HG02840 (cell line): ENCODE data around the gene KRTAP29-1.
"Not testable (repeated sequence)": the region's sequence is repeated elsewhere in the genome, so short reads cannot be mapped to it uniquely, and the experiment has no call there.

Experiments used
- ATAC-seq: cut with Tn5 transposase; IDR thresholded peaks from one replicate; pipeline ENCODE4 v1.9.1; 2021; ENCODE audit warnings: mild to moderate bottlenecking, moderate library complexity, moderate number of reproducible peaks; ENCODE audit not compliant: unreplicated experiment, low FRiP score

The KRTAP29-1 gene

DNA sequence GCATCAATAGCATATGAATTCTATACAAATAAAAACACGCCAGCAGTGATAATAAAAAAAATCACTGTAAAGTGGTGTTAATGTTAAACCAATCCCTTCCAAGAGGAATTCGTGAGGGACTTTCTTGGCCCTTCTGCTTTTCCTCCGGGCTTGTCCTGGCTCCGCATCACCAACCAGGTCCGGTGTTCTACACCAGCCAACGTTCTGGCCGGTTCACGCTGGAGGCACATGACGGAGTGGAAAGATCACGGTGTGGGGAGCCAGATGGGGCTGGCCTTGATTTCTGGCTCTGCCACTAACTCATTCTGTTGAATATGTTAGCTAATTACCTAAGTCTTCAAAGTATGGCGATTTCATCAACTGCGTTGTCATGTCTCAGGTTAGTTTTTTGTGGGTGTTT, 1.4 kb upstream of the KRTAP29-1 start:
- no peak for ATAC-seq

DNA sequence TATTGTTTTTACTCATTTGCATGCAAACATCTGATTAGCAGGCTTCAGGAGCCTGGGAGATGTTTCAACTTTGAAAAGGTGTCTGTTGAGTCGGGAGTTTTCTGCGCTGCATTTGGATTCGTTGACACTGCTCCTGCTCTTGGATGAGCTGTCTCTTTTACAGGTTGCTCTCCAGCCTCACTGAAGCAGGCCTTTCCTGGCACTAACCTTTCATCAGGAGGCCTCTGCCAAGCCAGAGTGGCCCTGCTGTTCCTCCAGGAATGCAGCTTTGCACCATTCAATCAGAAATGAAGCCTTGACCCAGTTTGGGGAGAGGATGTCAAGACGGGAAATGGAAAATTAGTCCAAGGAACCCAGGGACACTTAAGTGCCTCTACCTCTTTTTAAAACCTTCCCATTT, 330 bp upstream of the KRTAP29-1 start:
- ATAC-seq, result no peak

GRCh38 chr17:41301204-41301790, 1.4 kb downstream of the KRTAP29-1 start:
- ATAC-seq, result no peak

DNA sequence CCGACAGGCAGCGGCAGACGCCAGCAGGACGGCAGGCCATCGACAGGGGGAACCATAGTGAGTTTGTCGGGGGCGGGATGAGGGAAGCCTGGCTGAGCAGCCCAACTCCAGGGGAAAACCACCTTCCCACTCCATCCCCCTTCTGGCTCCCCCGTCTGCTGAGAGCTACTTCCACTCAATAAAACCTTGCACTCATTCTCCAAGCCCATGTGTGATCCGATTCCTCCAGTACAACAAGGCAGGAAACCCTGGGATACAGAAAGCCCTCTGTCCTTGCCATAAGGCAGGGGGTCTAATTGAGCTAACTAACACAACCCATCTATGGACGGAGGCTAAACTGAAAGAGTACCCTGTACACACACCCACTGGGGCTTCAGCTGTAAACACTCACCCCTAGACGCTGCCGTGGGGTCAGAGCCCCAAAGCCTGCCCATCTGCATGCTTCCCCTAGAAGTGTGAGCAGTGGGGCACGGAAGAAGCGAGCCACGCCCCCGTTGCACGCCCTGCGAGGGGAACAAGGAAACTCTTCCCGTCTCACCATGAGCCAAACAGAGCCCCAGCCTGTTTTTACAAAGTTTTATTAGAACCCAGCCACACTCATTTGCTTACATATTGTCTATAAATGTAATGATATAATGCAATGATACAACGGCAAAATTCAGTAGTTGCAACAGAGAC, 4.1 kb downstream of the KRTAP29-1 start:
- ATAC-seq, result no peak

GRCh38 chr17:41296846-41297245, 5.8 kb downstream of the KRTAP29-1 start:
- no peak for ATAC-seq

GRCh38 chr17:41294016-41294415, 8.6 kb downstream of the KRTAP29-1 start:
- ATAC-seq, result no peak

- ATAC-seq, result no peak
Observed at GRCh38 chr17:41287050-41287449, 15.6 kb downstream of the KRTAP29-1 start.

DNA sequence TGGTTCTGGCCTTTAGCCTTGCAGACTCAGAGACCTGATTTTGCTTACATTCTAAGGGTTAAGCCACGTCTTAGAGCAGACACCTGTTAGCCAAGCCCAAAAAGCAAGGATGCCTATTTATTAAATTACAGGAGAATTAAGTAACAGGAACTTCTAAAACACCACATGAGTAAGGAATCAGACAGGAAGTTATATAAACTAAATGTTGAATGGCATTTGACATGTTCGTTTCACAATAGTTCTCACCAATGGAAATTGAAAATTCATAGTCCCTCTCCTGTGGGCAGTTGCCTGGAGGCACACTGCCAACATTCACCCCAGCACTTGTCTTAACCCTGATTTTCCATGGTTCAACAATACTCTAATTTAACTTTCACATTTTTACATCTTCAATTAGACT, 18.1 kb downstream of the KRTAP29-1 start:
- no peak for ATAC-seq

DNA sequence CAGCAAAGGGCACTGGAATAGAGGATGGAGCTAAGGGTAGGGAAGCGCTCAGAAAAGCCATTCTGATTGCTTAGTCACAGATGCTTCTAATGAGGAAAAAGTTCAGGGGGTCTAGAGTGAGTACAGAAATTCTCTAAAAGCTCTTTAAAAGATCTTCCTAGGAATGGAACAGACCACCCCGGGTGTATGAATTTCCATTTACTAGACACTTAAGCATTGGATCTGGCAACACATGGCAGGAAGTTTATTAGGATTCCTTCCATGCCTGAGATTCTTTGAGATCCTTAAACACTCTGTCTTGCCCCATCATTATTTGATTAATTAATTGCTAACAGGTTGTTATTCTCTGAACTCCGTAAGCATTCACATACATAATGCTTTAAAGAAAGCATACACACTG, 18.6 kb downstream of the KRTAP29-1 start:
- no peak for ATAC-seq

DNA sequence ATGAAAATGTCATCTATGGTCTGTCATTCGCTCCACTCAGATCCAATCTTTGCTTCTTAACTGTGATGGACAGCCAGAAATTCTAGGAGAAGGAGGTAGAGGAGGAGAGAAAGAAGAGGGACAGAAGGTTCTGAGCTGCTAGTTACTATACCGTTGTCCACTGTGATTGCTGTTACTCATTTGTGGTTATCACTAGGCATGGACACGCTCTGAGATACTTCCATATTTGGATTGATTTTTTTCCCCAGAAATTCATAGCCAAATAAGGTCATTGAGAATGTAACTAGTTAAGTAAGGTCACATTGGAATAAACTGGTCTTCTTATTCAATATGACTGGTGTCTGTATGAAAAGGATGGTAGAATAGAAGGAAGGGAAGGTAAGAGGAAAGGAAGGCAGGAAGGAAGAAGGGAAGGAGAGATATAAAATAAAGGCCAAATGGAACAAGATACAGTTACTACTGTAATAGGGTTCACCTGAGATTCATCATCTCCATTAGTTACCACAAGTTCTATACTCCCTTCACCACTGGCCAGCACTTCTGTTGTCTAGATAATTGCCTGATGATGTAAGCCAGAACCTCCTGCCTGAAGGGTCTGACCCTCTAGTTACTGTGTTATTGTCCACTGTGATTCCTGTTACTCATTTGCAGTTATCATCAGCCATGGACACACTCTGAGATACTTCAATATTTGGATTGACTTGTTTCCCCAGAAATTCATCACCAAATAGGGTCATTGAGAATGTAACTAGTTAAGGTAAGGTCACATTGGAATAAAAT, 24.3 kb downstream of the KRTAP29-1 start:
- no peak for ATAC-seq

- ATAC-seq, result not testable (repeated sequence)
Observed at GRCh38 chr17:41275648-41276190, 26.9 kb downstream of the KRTAP29-1 start, which contains the start of gene KRTAP9-7. TSS of gene KRTAP9-7 (plus strand) at chr17:41275698. CDS start at chr17:41275698, 0 bp downstream.

DNA sequence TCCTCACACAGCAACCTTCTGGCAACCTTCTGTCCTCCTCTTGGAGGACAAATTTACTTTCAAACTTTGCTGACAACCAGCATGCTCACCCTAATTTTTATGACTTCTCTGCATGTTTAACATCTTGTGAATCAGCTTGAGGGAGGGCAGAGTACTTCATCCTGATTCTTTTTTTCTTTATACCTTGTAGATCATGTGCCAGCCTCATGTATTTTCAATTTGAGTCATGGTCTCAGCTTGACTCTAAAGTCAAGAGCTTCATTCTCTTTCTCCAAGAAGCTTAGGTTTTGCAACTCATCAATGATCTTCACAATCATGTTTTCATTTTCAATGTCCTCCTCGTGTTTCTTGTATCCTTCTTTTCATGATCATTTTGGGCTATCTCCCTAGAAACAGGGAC, 30.8 kb downstream of the KRTAP29-1 start:
- ATAC-seq, result no peak

DNA sequence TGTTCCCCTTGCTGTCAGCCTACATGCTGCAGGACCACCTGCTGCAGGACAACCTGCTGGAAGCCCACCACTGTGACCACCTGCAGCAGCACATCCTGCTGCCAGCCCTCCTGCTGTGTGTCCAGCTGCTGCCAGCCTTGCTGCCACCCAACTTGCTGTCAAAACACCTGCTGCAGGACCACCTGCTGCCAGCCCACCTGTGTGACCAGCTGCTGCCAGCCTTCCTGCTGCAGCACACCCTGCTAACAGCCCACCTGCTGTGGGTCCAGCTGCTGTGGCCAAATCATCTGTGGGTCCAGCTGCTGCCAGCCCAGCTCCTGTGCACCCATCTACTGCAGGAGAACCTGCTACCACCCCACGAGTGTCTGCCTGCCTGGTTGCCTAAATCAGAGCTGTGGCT, 31.3 kb downstream of the KRTAP29-1 start:
- not testable (repeated sequence) for ATAC-seq

DNA sequence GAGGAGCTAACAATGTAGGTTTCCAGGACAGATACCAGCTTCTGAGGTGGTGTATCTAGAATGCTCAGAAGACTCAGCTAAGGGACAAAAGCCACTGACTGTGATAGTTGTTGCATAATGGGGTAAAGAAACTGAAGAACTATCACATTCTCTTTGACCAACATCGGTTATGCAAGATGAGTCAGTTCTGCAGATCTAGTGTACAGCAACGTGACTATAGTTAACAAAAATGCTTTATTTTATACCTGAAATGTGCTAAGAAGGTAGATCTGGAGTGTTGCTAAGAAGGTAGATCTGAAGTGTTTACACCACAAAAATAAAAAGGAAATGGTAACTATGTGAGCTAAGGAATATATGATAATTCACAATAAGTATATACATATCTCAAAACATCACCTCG, 34.9 kb downstream of the KRTAP29-1 start:
- ATAC-seq, result no peak

GRCh38 chr17:41265078-41265477, 37.6 kb downstream of the KRTAP29-1 start, which contains the start of gene KRTAP9-6:
TSS of gene KRTAP9-6 (plus strand) at chr17:41265378. CDS start at chr17:41265378, 0 bp downstream.
- ATAC-seq, result no peak

DNA sequence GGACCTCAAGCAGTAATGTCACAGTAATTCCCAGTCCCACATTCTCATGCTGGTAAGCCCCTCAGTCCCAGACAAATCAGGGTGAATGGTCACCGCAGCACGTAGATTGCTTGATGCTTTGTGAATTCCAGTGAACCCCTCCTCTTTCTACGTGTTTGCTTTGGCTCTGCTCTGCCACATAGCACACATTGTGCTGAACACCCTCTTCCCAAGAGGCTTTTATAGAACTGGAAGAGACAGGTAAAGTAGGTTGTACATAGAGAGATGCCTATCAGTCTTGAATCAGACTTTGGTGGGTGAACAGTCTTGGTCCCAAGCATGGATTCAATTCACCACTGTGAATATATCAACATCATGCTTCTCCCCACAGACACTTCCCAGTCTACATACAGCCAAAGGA, 38.1 kb downstream of the KRTAP29-1 start:
- no peak for ATAC-seq

DNA sequence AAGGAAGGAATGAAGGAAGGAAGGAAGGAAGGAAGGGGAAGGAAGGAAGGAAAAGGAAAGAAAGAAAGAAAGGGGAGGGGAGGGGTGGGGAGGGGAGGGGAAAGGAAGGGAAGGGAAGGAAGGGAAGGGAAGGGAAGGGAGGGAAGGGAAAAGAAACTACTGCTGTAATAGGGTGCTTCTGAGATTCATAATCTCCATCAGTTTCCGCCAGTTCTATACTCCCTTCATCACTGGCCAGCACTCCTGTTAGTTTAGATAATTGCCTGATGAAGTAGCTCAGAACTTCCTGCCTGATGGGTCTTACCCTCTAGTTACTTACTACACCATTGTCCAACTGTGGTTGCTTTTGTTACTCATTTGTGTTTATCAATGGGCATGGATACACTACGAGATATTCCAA, 39.4 kb downstream of the KRTAP29-1 start:
- ATAC-seq, result no peak

GRCh38 chr17:41258406-41258805, 44.2 kb downstream of the KRTAP29-1 start:
- no peak for ATAC-seq

- ATAC-seq, result no peak
Observed at GRCh38 chr17:41256291-41256685, 46.4 kb downstream of the KRTAP29-1 start.

GRCh38 chr17:41255381-41256290, 47.0 kb downstream of the KRTAP29-1 start, which contains the start of gene KRTAP9-9:
TSS of gene KRTAP9-9 (plus strand) at chr17:41255384.
- ATAC-seq, result not testable (repeated sequence)
